K562 (cell line): Measurements from ENCODE around the gene STK4. TPM values are rescaled to one million over a fixed set of nuclear protein-coding genes. Genes with fewer than 3 reads are reported as not detected.

Experiments
- ATAC-seq: fragments of 200-7000 bp; cut with Tn5 transposase; 3 replicates; pipeline ENCODE4 v1.9.1; 2020; ENCODE audit warnings: moderate library complexity
- BruUV-seq: library from RNA; stranded (reverse); fragments of 400-500 nt; replicated peaks from 2 replicates; lab custom pipeline; 2021; lab: Mats Ljungman, UMichigan
- CTCF ChIA-PET: fragments of 300-600 bp; formaldehyde crosslinking; extraction: SDS; loops from one replicate; lab custom pipeline; 2021; ENCODE audit warnings: low intra/inter-chr PET ratio; lab: Yijun Ruan, JAX
- POLR2A ChIA-PET: fragments of 300-600, 350-650 bp; sonication (Branson Sonifier 250); formaldehyde crosslinking; extraction: SDS; loops from one replicate; lab custom pipeline; 2021; ENCODE audit warnings: antibody characterized with exemption, inconsistent platforms; lab: Yijun Ruan, JAX
- DNase-seq, 4 experiments: peaks; one replicate each; pipeline versions ENCODE4 v3.0.0 to v3.0.0-alpha.2; 2011 to 2018; ENCODE audit warnings: low spot score in 3 of 4, mixed read lengths in 3 of 4; ENCODE audit errors: extremely low read depth in 1 of 4
- FAIRE-seq: peaks from 2 replicates; lab custom pipeline; 2011; peaks lifted over from hg19 to GRCh38; lab: Jason Lieb, UNC
- H2AFZ ChIP-seq: 2 replicates; pipeline ENCODE4 v1.6.0; 2011; ENCODE audit warnings: low read depth, low read length, control low read depth, inconsistent platforms
- H3K27ac ChIP-seq: fragments of 200-600 bp; 3 replicates; pipeline ENCODE4 v1.8.0; 2011; ENCODE audit warnings: low read depth, mild to moderate bottlenecking, control low read depth, inconsistent platforms, low read length, moderate library complexity, mixed read lengths; ENCODE audit errors: extremely low read depth
- H3K27me3 ChIP-seq, 2 experiments: fragments of 300-600 bp in 1 of 2; 2 replicates in 1 of 2; 3 replicates in 1 of 2; pipeline versions ENCODE4 v1.6.0 to v1.8.0; 2011; ENCODE audit warnings: inconsistent platforms in 2 of 2, low read length in 2 of 2, mild to moderate bottlenecking in 1 of 2, mixed read lengths in 1 of 2, moderate library complexity in 1 of 2; ENCODE audit not compliant: control insufficient read depth in 2 of 2, insufficient read depth in 2 of 2
- H3K36me3 ChIP-seq: fragments of 300-600 bp; 3 replicates; pipeline ENCODE4 v1.8.0; 2011; ENCODE audit warnings: mild to moderate bottlenecking, low read length, inconsistent platforms; ENCODE audit not compliant: control insufficient read depth, insufficient read depth
- H3K4me1 ChIP-seq, 2 experiments: fragments of 200-600 bp in 1 of 2; replicated peaks in 1 of 2; 2 replicates in 1 of 2; 3 replicates in 1 of 2; pipeline versions ENCODE4 v1.5.1 to v1.8.0; 2011; ENCODE audit warnings: inconsistent platforms in 2 of 2, low read length in 2 of 2, mild to moderate bottlenecking in 1 of 2, mixed read lengths in 1 of 2, moderate library complexity in 1 of 2; ENCODE audit not compliant: control insufficient read depth in 2 of 2, insufficient read depth in 2 of 2
- H3K4me2 ChIP-seq: 2 replicates; pipeline ENCODE4 v1.6.1; 2011; ENCODE audit warnings: low read length, control low read depth, inconsistent platforms, mixed read lengths; ENCODE audit not compliant: insufficient read depth
- H3K4me3 ChIP-seq: fragments of 200-600 bp; sonication (generic), shearing (Covaris generic); 2 replicates; pipeline ENCODE4 v1.5.1; 2016; ENCODE audit warnings: control low read depth, inconsistent platforms
- H3K79me2 ChIP-seq: fragments of 200-600 bp; 3 replicates; pipeline ENCODE4 v1.8.0; 2011; ENCODE audit warnings: low read length, inconsistent platforms; ENCODE audit not compliant: control insufficient read depth, insufficient read depth
- H3K9ac ChIP-seq, 2 experiments: 2 replicates each; pipeline versions ENCODE4 v1.6.0 to v1.6.1; 2011; ENCODE audit warnings: low read depth in 2 of 2, low read length in 2 of 2, control low read depth in 1 of 2, inconsistent platforms in 1 of 2, mild to moderate bottlenecking in 1 of 2, mixed read lengths in 1 of 2; ENCODE audit not compliant: insufficient read depth in 1 of 2
- H3K9me1 ChIP-seq: one replicate; pipeline ENCODE4 v1.6.0; 2011; ENCODE audit warnings: inconsistent platforms, mild to moderate bottlenecking, low read length, moderate library complexity; ENCODE audit not compliant: control insufficient read depth, insufficient read depth
- H3K9me3 ChIP-seq: replicated peaks from 2 replicates; pipeline ENCODE4 v1.5.1; 2011; ENCODE audit warnings: low read depth, low read length, inconsistent platforms; ENCODE audit not compliant: control insufficient read depth, insufficient read depth
- H4K20me1 ChIP-seq: replicated peaks from 2 replicates; pipeline ENCODE4 v1.6.1; 2011; ENCODE audit warnings: low read length, inconsistent platforms, mixed read lengths; ENCODE audit not compliant: control insufficient read depth, insufficient read depth
- CC2D1A ChIP-seq: fragments of 450-650 bp; IDR thresholded peaks from 2 replicates; pipeline ENCODE4 v1.6.1; 2017; ENCODE audit warnings: mild to moderate bottlenecking
- CHCHD3 ChIP-seq: fragments of 250-450 bp; sonication (Bioruptor Pico); IDR thresholded peaks from 2 replicates; pipeline ENCODE4 v2.1.2; 2022; ENCODE audit warnings: mild to moderate bottlenecking
- E2F6 ChIP-seq, 2 experiments: IDR thresholded peaks; 2 replicates each; pipeline ENCODE4 v1.6.1; 2011; ENCODE audit warnings: borderline replicate concordance in 1 of 2, control low read depth in 1 of 2, low read depth in 1 of 2, low read length in 1 of 2, mild to moderate bottlenecking in 1 of 2, mixed read lengths in 1 of 2, moderate library complexity in 1 of 2; ENCODE audit not compliant: insufficient read depth in 1 of 2, insufficient read length in 1 of 2, poor library complexity in 1 of 2, severe bottlenecking in 1 of 2; ENCODE audit errors: extremely low read depth in 1 of 2
- EP300 ChIP-seq: IDR thresholded peaks from 2 replicates; pipeline ENCODE4 v1.6.1; 2012; ENCODE audit warnings: low read length, improper control_type of control experiment
- FOXJ2 ChIP-seq: fragments of 200-800 bp; sonication (Bioruptor generic); IDR thresholded peaks from 2 replicates; pipeline ENCODE4 v1.6.1; 2016; ENCODE audit warnings: missing genetic modification characterization, missing compliant biosample characterization
- HMGXB4 ChIP-seq: sonication (generic); formaldehyde crosslinking; IDR thresholded peaks from 2 replicates; pipeline ENCODE4 v1.8.1; 2023; ENCODE audit warnings: mild to moderate bottlenecking, missing genetic modification reagents
- MITF ChIP-seq: IDR thresholded peaks from 2 replicates; pipeline ENCODE4 v1.6.1; 2014; ENCODE audit warnings: antibody characterized with exemption
- ZFP91 ChIP-seq: sonication (generic); formaldehyde crosslinking; IDR thresholded peaks from 2 replicates; pipeline ENCODE4 v1.8.0; 2022; ENCODE audit warnings: mild to moderate bottlenecking, missing genetic modification reagents
- ZNF282 ChIP-seq: sonication (generic); formaldehyde crosslinking; IDR thresholded peaks from 2 replicates; pipeline ENCODE4 v1.8.1; 2023; ENCODE audit warnings: missing genetic modification reagents
- ZNF512 ChIP-seq: IDR thresholded peaks from 2 replicates; pipeline ENCODE4 v1.6.1; 2016; ENCODE audit warnings: missing genetic modification characterization, missing compliant biosample characterization
- ZNF77 ChIP-seq: fragments of 250-450 bp; sonication (Bioruptor Pico); IDR thresholded peaks from 2 replicates; pipeline ENCODE4 v1.5.0; 2020
- WGBS: fragments of 100-300 bp; shearing (Covaris generic); methylation state at CpG from one replicate; pipeline ENCODE4 v1.1.6; 2016; ENCODE audit warnings: low coverage, mixed read lengths; ENCODE audit not compliant: insufficient coverage; ENCODE audit errors: missing lambda C conversion rate; 5-methylcytosine and 5-hydroxymethylcytosine counted together
- in situ Hi-C: fragments of 300-500 bp; cut with MboI; formaldehyde crosslinking; loops from 4 replicates; pipeline ENCODE4 v1.15.0; 2018; ENCODE audit warnings: inconsistent platforms, mixed read lengths
- intact Hi-C: fragments of 100-400 bp; cut with micrococcal nuclease; formaldehyde crosslinking; loops from 2 replicates; pipeline ENCODE4 v1.14.2; 2022
- polyA plus RNA-seq, 8 experiments: library from polyadenylated mRNA; depleted of rRNA in 4 of 8; stranded (reverse) in 5 of 8; unstranded in 3 of 8; fragments of >200 nt; fragmentation: Nextera tagmentation in 2 of 8; fragmentation: Illumina TruSeq in 1 of 8; extraction: Ambion mirVana in 2 of 8; extraction: Trizol in 1 of 8; gene quantifications; 2 replicates each; pipeline versions ENCODE4 v1.2.1 to v1.2.3, GENCODE V29; 2011 to 2014; ENCODE audit warnings: inconsistent platforms in 1 of 8, missing spikeins in 1 of 8
- total RNA-seq, 7 experiments: library from RNA; depleted of rRNA in 6 of 7; stranded (reverse); fragments of >200 nt in 6 of 7; fragmentation: Illumina TruSeq in 2 of 7; extraction: Trizol in 2 of 7; gene quantifications; 2 replicates each; pipeline versions ENCODE4 v1.2.1 to v1.2.3, GENCODE V29; 2011 to 2021; ENCODE audit warnings: low replicate concordance in 1 of 7

The STK4 gene
- total and polyA plus RNA-seq, 9 of the 15 experiments (the other 6 are each of a cell fraction or from before 2014, with no cell fraction given): 11.9 to 30.6 (median 22.2) TPM

GRCh38 chr20:45097485-45098102 lies 131.3 kb downstream of the STK4 start (continued):
- no peak for TF ChIP-seq ZNF282 (CRISPR knock-in tag)
- no peak for TF ChIP-seq CHCHD3 (CRISPR knock-in tag)
- no peak for TF ChIP-seq EP300
- TF ChIP-seq ZNF512 (tag): no peak
- TF ChIP-seq, all 486 proteins: peak for 0

GRCh38 chr20:45098103-45098773 lies 131.9 kb downstream of the STK4 start:
- intact Hi-C loops: loop anchor here (10.0 kb wide), 1 partner anchor 183 kb away; the partner anchor contains the start of gene PABPC1L
- no peaks in the 10 kb centered on the region for H3K9me1 ChIP-seq
- H3K9me3 ChIP-seq: no peaks in the 10 kb centered on the region
- H3K36me3 ChIP-seq: no peaks in the 10 kb centered on the region
- no peak overlapping the region for H3K27ac ChIP-seq
- FAIRE-seq: no peak
- H3K9ac ChIP-seq: no peak overlapping the region
- H3K4me2 ChIP-seq: no peak overlapping the region
- in situ Hi-C loops: no loop called here
- CTCF ChIA-PET: no interaction called here
- ATAC-seq: no peak
- POLR2A ChIA-PET: no interaction called here
- no peaks in the 10 kb centered on the region for H4K20me1 ChIP-seq
- no TSS peak for BruUV-seq
- H3K27me3 ChIP-seq: peaks cover 21 to 29% of the 10 kb centered on the region in 2 experiments
- H3K79me2 ChIP-seq: no peaks in the 10 kb centered on the region
- 71% methylated on average over 30 of the region's 91 CpGs for WGBS
- H3K4me1 ChIP-seq: peaks cover 0 to 16% of the 10 kb centered on the region in 2 experiments; a peak in 1 of 5 replicates
- H2AFZ ChIP-seq: no peak overlapping the region
- no peak overlapping the region for H3K4me3 ChIP-seq
- no peak for DNase-seq
- TF ChIP-seq HMGXB4 (CRISPR knock-in tag) (no peak), E2F6 (IDR thresholded peaks at IDR 0.05; ENCODE audit: borderline replicate concordance in 1 of 2, extremely low read depth in 1 of 2, insufficient read depth in 1 of 2, insufficient read length in 1 of 2, low read depth in 1 of 2, low read length in 1 of 2, poor library complexity in 1 of 2, severe bottlenecking in 1 of 2) (no peak), ZFP91 (CRISPR knock-in tag) (no peak), MITF (no peak), FOXJ2 (tag) (no peak), CC2D1A (no peak), ZNF77 (CRISPR knock-in tag) (no peak)
